Tibial nerve (tissue), 4 donors: Measurements from ENCODE around the gene HLTF.

Source experiments
- CTCF ChIP-seq, 5 experiments: fragments of 200-600 bp in 3 of 5; fragments of 450-650 bp in 2 of 5; sonication (generic) in 3 of 5; IDR thresholded peaks; one replicate each; pipeline ENCODE4 v1.5.1; 2016 to 2019; ENCODE audit warnings: antibody characterized with exemption in 5 of 5, mild to moderate bottlenecking in 3 of 5, moderate library complexity in 2 of 5
- EP300 ChIP-seq, 2 donors: sonication (generic); formaldehyde crosslinking; IDR thresholded peaks; one replicate each; pipeline ENCODE4 v1.6.1; 2017; ENCODE audit warnings: antibody characterized with exemption in 2 of 2, mild to moderate bottlenecking in 1 of 2
- POLR2A ChIP-seq, 2 donors: fragments of 450-650 bp; IDR thresholded peaks; one replicate each; pipeline ENCODE4 v1.6.1; 2017; ENCODE audit warnings: antibody characterized with exemption in 2 of 2, mild to moderate bottlenecking in 2 of 2, moderate library complexity in 2 of 2

GRCh38 chr3:148981273-148981672 is 105.1 kb downstream of the HLTF start:
- TF ChIP-seq POLR2A (IDR thresholded peaks at IDR 0.05), result no peak
- TF ChIP-seq CTCF (IDR thresholded peaks at IDR 0.05), result no peak
- TF ChIP-seq EP300 (IDR thresholded peaks at IDR 0.05), result no peak
